AG04449 (cell line): ENCODE results near the gene DYNLT4.

Experiments used
- CTCF ChIA-PET: fragments of 350-600 bp; formaldehyde crosslinking; extraction: SDS; loops from one replicate; lab custom pipeline; 2021; ENCODE audit warnings: antibody characterized with exemption; lab: Yijun Ruan, JAX
- POLR2A ChIA-PET: fragments of 400-600, 350-600 bp; formaldehyde crosslinking; extraction: SDS; loops from one replicate; lab custom pipeline; 2020; ENCODE audit warnings: antibody characterized with exemption, inconsistent platforms; lab: Yijun Ruan, JAX
- DNase-seq: peaks from one replicate; pipeline ENCODE4 v3.0.0-alpha.2; 2010; ENCODE audit warnings: low read depth, low spot score
- H3K4me3 ChIP-seq: 2 replicates; pipeline ENCODE4 v1.5.1; 2011; ENCODE audit warnings: low read depth, mild to moderate bottlenecking, control low read depth, low read length
- TF ChIP-seq, protein P1 (sequence below): IDR thresholded peaks from one replicate; pipeline ENCODE4 v1.5.1; 2011; ENCODE audit warnings: mild to moderate bottlenecking, moderate library complexity, low read length, control low read depth, inconsistent platforms; ENCODE audit not compliant: insufficient read depth; ENCODE audit errors: missing control alignments

Gene DYNLT4

DNA sequence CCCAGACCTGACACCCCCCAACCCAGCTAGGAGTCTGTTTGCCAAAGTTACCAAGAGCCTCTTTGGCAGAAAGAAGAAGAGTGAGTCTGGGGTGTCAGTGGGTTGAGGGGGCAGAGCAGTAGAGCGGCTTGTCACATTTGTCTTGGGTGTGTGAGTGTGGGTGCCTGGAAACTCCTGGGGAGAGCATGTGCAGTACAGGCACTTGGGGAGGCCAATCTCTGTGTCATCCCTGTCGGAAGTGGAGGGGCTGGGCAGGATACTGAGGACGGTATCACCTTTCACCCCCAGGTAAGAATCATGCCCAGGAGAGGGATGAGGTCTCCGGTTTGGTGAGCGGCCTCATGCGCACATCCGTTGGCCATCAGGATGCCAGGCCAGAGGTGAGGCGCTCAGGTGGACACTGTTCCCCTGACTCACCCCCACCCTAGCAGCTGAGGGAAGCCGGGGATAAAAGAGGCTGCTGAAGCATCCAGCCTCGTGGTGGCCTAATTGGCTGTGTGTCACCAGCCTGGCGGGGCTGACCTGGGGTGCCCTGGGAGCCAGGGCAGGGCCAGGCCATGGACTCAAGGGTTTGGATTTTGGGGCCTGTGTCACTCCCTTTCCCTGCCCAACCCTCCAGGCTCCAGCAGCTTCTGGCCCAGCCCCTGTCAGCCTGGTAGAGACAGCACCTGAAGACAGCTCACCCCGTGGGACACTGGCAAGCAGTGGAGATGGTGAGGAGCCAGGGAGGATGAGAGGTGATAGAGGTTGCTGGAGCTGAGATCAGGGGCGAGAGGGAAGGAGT, 3.6 kb downstream of the DYNLT4 start:
- TF ChIP-seq, protein P1, sequence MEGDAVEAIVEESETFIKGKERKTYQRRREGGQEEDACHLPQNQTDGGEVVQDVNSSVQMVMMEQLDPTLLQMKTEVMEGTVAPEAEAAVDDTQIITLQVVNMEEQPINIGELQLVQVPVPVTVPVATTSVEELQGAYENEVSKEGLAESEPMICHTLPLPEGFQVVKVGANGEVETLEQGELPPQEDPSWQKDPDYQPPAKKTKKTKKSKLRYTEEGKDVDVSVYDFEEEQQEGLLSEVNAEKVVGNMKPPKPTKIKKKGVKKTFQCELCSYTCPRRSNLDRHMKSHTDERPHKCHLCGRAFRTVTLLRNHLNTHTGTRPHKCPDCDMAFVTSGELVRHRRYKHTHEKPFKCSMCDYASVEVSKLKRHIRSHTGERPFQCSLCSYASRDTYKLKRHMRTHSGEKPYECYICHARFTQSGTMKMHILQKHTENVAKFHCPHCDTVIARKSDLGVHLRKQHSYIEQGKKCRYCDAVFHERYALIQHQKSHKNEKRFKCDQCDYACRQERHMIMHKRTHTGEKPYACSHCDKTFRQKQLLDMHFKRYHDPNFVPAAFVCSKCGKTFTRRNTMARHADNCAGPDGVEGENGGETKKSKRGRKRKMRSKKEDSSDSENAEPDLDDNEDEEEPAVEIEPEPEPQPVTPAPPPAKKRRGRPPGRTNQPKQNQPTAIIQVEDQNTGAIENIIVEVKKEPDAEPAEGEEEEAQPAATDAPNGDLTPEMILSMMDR = no peak
- ChIA-PET POLR2A (interaction anchor here (1.0 to 4.2 kb wide), 2 partner anchors 10 to 17 kb away, joined by 4 to 78 read pairs; no protein-coding TSS in a partner anchor), CTCF (no interaction called here)
- DNase-seq = no peak
- no peak overlapping the region for H3K4me3 ChIP-seq

DNA sequence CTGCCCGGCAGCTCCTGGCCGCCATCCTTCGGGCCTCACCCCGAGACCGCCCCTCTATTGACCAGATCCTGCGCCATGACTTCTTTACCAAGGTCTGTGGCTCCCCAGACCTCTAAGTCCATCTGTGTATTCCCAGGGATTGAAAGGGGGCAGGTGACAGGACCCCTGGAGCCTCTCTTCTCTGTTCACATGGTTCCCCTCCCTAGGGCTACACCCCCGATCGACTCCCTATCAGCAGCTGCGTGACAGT, 4.2 kb downstream of the DYNLT4 start:
- TF ChIP-seq, protein P1 = no peak
- ChIA-PET CTCF (no interaction called here), POLR2A (interaction anchor here (1.0 to 4.2 kb wide), 3 partner anchors 10 to 72 kb away, joined by 3 to 78 read pairs (median 4); partner anchors contain the start of gene RNU5D-1)
- no peak overlapping the region; the same call in 1 of the 2 replicates for H3K4me3 ChIP-seq
- DNase-seq = no peak

DNA sequence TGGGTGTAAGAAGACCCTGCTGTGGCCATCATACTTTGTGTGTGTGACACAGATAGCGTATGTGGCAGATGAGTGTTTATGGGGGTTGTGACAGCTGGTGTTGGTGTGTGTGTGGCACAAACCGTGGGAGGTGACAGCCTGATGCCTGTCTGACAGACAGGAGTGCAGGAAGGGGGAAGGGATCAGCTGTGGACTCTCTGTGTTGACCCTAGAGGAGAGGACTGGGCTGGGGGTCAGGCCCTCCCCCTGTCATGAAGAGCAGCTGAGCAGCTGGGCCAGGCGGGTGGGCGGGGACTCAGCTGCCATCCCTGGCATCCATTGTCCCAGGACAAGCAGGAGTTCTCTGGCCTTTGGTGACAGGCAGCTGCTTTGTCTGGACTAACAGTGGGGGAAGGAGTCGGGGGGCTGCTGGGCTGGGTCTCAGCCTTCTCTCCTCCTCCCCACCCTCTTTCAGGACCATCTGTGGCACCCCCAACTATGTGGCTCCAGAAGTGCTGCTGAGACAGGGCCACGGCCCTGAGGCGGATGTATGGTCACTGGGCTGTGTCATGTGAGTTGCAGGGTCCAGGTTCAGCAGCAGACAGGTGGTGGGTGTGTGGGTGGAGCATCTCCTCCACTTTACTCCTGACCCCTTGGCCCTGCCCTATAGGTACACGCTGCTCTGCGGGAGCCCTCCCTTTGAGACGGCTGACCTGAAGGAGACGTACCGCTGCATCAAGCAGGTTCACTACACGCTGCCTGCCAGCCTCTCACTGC, 4.7 kb downstream of the DYNLT4 start:
- peak overlapping the region; percentile 86 for H3K4me3 ChIP-seq
- no peak for DNase-seq
- ChIA-PET POLR2A (interaction anchor here (0.9 to 4.2 kb wide), 4 partner anchors 11 to 208 kb away, joined by 3 to 78 read pairs (median 4); partner anchors contain the start of gene RNU5D-1), CTCF (no interaction called here)
- TF ChIP-seq, protein P1 = no peak

DNA sequence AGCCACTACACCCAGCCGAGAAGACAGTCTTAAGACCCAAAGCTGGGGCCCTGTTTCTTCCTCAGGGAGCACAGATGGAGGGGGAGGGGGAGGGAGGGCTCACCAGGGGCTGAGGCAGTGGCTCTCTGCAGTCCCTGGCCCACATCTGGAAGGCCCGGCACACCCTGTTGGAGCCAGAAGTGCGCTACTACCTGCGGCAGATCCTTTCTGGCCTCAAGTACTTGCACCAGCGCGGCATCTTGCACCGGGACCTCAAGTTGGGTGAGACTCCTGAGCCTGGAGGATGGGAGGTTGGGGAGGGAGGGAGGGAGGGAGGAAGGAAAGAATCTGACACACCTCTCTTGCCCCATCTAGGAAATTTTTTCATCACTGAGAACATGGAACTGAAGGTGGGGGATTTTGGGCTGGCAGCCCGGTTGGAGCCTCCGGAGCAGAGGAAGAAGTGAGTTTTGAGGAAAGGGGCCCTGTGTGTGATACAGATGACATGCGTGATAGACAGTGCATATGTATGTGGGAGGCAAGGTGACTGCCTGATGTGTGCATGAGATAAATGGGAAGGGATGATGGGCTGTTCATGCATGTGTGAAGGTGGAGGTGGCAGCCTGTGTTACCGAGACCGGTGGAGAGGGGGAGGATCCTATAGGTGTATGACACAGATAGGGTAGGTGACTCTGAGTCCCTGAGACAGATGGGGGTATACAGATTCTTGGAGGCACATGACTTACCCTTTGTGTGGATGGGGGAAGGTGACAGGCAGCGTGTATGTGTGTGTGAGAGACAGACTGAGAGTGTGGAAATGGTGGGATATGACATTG, 5.5 kb downstream of the DYNLT4 start:
- TF ChIP-seq, protein P1 = no peak
- ChIA-PET POLR2A (interaction anchor here (0.9 to 4.2 kb wide), 9 partner anchors 7 to 210 kb away, joined by 3 to 78 read pairs (median 13); partner anchors contain the start of genes BTBD19, HECTD3, RNU5D-1 and RPS8), CTCF (interaction anchor here (1.6 to 1.9 kb wide), 2 partner anchors 11 kb away, joined by 11 to 17 read pairs; no protein-coding TSS in a partner anchor)
- peak overlapping the region; percentile 86 for H3K4me3 ChIP-seq
- no peak for DNase-seq

DNA sequence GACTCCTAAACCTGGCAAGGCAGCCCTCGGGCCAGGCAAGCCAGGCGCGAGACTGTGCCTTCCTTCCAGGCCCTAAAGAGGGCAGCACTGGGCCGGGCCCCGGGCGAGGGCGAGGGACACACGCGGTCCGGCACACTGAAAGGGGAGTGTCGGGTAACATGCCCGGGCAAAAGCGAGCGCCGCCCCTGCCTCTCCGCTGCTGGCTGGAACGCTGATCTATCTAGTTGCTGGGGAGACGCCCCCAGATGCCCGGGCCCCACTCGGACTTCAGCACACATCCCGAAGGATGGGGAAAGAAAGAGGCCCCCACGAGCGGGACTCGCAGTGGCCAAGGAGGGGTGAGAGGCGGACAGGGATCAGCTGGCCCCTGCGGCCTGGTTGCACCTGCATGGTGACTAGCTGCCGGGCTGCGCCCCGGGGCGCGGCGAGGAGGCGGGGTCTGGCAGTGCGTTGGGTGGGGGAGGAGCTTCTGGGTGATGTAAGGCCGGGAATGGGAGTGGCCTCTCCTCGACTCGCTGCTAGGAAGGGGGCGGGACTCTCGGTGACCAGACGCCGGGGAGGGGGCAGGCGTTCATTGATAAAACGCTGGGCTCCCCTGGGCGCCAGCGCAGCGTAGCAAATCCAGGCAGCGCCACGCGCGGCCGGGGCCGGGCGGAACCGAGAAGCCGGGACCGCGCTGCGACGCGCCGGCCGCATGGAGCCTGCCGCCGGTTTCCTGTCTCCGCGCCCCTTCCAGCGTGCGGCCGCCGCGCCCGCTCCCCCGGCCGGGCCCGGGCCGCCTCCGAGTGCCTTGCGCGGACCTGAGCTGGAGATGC, 7.2 kb downstream of the DYNLT4 start, which contains the start of gene PLK3:
Gene PLK3, plus strand, starts transcription at position 608 of the 815 bp plus-strand sequence. Its CDS starts 87 bp downstream, at position 695.
- ChIA-PET CTCF (interaction anchor here (0.6 to 3.1 kb wide), 19 partner anchors 9 to 214 kb away, joined by 3 to 40 read pairs (median 4); partner anchors contain the start of genes BEST4, BTBD19, HECTD3 and PTCH2), POLR2A (interaction anchor here (0.7 to 4.2 kb wide), 17 partner anchors 9 to 212 kb away, joined by 3 to 78 read pairs (median 8); partner anchors contain the start of genes BTBD19, HECTD3, RNU5D-1 and RPS8)
- H3K4me3 ChIP-seq = peak within 1 kb of the TSS; percentile 86
- DNase-seq = peak; percentile 85
- TF ChIP-seq, protein P1 = peak; percentile 96
